ENCODE measurements around the gene MRPL9.
"Not testable (repeated sequence)": the region's sequence is repeated elsewhere in the genome, so short reads cannot be mapped to it uniquely, and the experiment has no call there.

MRPL9 gene

GRCh38 chr1:151760597-151761385, 2.5 kb downstream of the MRPL9 start:
- Histone ChIP-seq H3K36me3 (ENCODE audit: control insufficient read depth in 1 of 2, insufficient read depth in 2 of 2, low read length in 2 of 2) (peaks cover 30 to 41% of the 10 kb centered on the region in 2 donors), H3K4me1 (ENCODE audit: control insufficient read depth in 1 of 2, insufficient read depth in 2 of 2, low read length in 2 of 2) (peaks cover 6 to 14% of the 10 kb centered on the region in 2 donors)

DNA sequence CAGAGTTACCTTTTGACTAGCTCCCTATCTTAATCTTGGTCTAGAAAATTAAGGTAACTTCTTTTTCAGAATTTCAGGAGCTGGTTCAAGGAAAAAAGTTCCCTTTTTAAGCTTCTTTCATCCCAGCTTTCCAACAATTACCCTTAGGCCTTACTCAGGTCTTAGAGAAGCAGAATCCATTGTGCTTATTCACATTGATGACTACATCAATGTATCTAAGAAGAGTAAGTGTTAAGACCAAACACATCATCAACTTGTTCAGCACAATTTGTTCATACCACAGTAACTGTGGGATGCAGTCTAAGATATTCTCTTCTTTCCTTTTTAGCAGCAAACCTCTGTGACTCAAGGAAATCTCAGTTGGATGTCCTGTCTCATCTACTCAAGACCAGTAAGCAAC, 4.1 kb downstream of the MRPL9 start:
- Histone ChIP-seq H3K4me3 (ENCODE audit: low read depth in 1 of 2, low read length in 2 of 2) (no peak overlapping the region), H3K27me3 (ENCODE audit: low read depth, low read length) (no peaks in the 10 kb centered on the region), H3K4me1 (ENCODE audit: control insufficient read depth in 1 of 2, insufficient read depth in 2 of 2, low read length in 2 of 2) (peaks cover 4 to 11% of the 10 kb centered on the region in 2 donors), H3K27ac (ENCODE audit: low read length) (no peak overlapping the region), H3K36me3 (ENCODE audit: control insufficient read depth in 1 of 2, insufficient read depth in 2 of 2, low read length in 2 of 2) (peaks cover 30 to 41% of the 10 kb centered on the region in 2 donors), H3K9me3 (ENCODE audit: control insufficient read depth in 1 of 2, low read length in 2 of 2) (no peaks in the 10 kb centered on the region)

More at GRCh38 chr1:151760597-151761385, 2.5 kb downstream of the MRPL9 start:
- no peaks in the 10 kb centered on the region for H3K27me3 ChIP-seq (ENCODE audit: low read depth, low read length)
- H3K4me3 ChIP-seq (ENCODE audit: low read depth in 1 of 2, low read length in 2 of 2): no peak overlapping the region
- H3K9me3 ChIP-seq (ENCODE audit: control insufficient read depth in 1 of 2, low read length in 2 of 2): no peaks in the 10 kb centered on the region
- no peak overlapping the region for H3K27ac ChIP-seq (ENCODE audit: low read length)

DNA sequence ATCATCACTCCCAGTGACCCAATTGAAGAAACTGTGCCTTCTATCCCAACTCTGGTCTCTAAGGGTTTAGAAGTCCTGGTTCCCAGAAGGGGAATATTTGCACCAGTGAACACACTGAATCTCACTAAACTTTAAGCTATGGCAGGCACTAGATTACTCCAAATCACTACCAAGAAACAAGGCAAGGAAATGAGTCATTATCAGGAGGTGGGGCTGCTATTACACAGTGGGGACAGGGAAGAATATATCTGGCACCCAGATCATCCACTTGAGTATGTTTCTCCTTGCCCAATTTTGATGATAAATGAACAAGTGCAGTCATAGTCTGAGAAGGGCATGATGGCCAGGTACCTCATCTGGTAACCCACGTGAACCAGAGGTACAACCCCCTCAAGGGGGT, 7.0 kb downstream of the MRPL9 start:
- H3K9me3 ChIP-seq (ENCODE audit: control insufficient read depth in 1 of 2, low read length in 2 of 2): no peaks in the 10 kb centered on the region
- H3K27ac ChIP-seq (ENCODE audit: low read length): no peak overlapping the region
- no peaks in the 10 kb centered on the region for H3K4me1 ChIP-seq (ENCODE audit: control insufficient read depth in 1 of 2, insufficient read depth in 2 of 2, low read length in 2 of 2)
- H3K4me3 ChIP-seq (ENCODE audit: low read depth in 1 of 2, low read length in 2 of 2): no peak overlapping the region
- peaks cover 22 to 35% of the 10 kb centered on the region in 2 donors for H3K36me3 ChIP-seq (ENCODE audit: control insufficient read depth in 1 of 2, insufficient read depth in 2 of 2, low read length in 2 of 2)
- H3K27me3 ChIP-seq (ENCODE audit: low read depth, low read length): no peaks in the 10 kb centered on the region

GRCh38 chr1:151741516-151741915, 21.8 kb downstream of the MRPL9 start:
- no peaks in the 10 kb centered on the region for H3K9me3 ChIP-seq (ENCODE audit: control insufficient read depth in 1 of 2, low read length in 2 of 2)
- H3K27ac ChIP-seq (ENCODE audit: low read length): no peak overlapping the region
- H3K36me3 ChIP-seq (ENCODE audit: control insufficient read depth in 1 of 2, insufficient read depth in 2 of 2, low read length in 2 of 2): no peaks in the 10 kb centered on the region
- H3K27me3 ChIP-seq (ENCODE audit: low read depth, low read length): no peaks in the 10 kb centered on the region
- no peaks in the 10 kb centered on the region for H3K4me1 ChIP-seq (ENCODE audit: control insufficient read depth in 1 of 2, insufficient read depth in 2 of 2, low read length in 2 of 2)
- no peak overlapping the region for H3K4me3 ChIP-seq (ENCODE audit: low read depth in 1 of 2, low read length in 2 of 2)

GRCh38 chr1:151739590-151740355, 23.5 kb downstream of the MRPL9 start:
- H3K36me3 ChIP-seq (ENCODE audit: control insufficient read depth in 1 of 2, insufficient read depth in 2 of 2, low read length in 2 of 2): no peaks in the 10 kb centered on the region

DNA sequence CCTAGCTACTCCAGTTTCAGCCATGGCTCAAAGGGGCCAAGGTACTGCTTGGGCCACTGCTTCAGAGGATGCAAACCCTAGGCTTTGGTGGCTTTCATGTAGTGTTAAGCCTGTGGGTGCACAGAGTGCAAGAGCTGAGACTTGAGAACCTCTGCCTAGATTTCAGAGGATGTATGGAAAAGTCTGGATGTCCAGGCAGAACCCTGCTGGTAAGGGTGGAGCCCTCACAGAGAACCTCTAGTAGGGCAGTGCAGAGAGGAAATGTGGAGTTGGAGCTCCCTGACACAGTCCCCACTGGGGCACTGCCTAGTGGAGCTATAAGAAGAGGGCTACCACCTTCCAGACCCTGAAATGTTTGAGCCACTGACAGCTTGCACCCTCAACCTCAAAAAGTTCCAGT, 25.8 kb downstream of the MRPL9 start:
- Histone ChIP-seq H3K27ac (ENCODE audit: low read length) (no peak overlapping the region), H3K36me3 (ENCODE audit: control insufficient read depth in 1 of 2, insufficient read depth in 2 of 2, low read length in 2 of 2) (no peaks in the 10 kb centered on the region), H3K9me3 (ENCODE audit: control insufficient read depth in 1 of 2, low read length in 2 of 2) (no peaks in the 10 kb centered on the region), H3K4me3 (ENCODE audit: low read depth in 1 of 2, low read length in 2 of 2) (no peak overlapping the region), H3K27me3 (ENCODE audit: low read depth, low read length) (no peaks in the 10 kb centered on the region), H3K4me1 (ENCODE audit: control insufficient read depth in 1 of 2, insufficient read depth in 2 of 2, low read length in 2 of 2) (no peaks in the 10 kb centered on the region)

More at GRCh38 chr1:151739590-151740355, 23.5 kb downstream of the MRPL9 start:
- Histone ChIP-seq H3K4me1 (ENCODE audit: control insufficient read depth in 1 of 2, insufficient read depth in 2 of 2, low read length in 2 of 2) (no peaks in the 10 kb centered on the region), H3K9me3 (ENCODE audit: control insufficient read depth in 1 of 2, low read length in 2 of 2) (no peaks in the 10 kb centered on the region), H3K27ac (ENCODE audit: low read length) (no peak overlapping the region), H3K27me3 (ENCODE audit: low read depth, low read length) (no peaks in the 10 kb centered on the region), H3K4me3 (ENCODE audit: low read depth in 1 of 2, low read length in 2 of 2) (no peak overlapping the region)

- H3K27me3 ChIP-seq (ENCODE audit: low read depth, low read length): no peaks in the 10 kb centered on the region
- H3K27ac ChIP-seq (ENCODE audit: low read length): no peak overlapping the region
- H3K36me3 ChIP-seq (ENCODE audit: control insufficient read depth in 1 of 2, insufficient read depth in 2 of 2, low read length in 2 of 2): no peaks in the 10 kb centered on the region
- H3K4me1 ChIP-seq (ENCODE audit: control insufficient read depth in 1 of 2, insufficient read depth in 2 of 2, low read length in 2 of 2): no peaks in the 10 kb centered on the region
- H3K9me3 ChIP-seq (ENCODE audit: control insufficient read depth in 1 of 2, low read length in 2 of 2): no peaks in the 10 kb centered on the region
- H3K4me3 ChIP-seq (ENCODE audit: low read depth in 1 of 2, low read length in 2 of 2): no peak overlapping the region
These were observed 26.3 kb downstream of the MRPL9 start for GRCh38 chr1:151737026-151737425.

GRCh38 chr1:151733995-151734394, 29.3 kb downstream of the MRPL9 start:
- not testable (repeated sequence) for H3K4me3 ChIP-seq (ENCODE audit: low read depth in 1 of 2, low read length in 2 of 2); H3K27ac ChIP-seq (ENCODE audit: low read length); H3K9me3 ChIP-seq (ENCODE audit: control insufficient read depth in 1 of 2, low read length in 2 of 2); H3K4me1 ChIP-seq (ENCODE audit: control insufficient read depth in 1 of 2, insufficient read depth in 2 of 2, low read length in 2 of 2); H3K36me3 ChIP-seq (ENCODE audit: control insufficient read depth in 1 of 2, insufficient read depth in 2 of 2, low read length in 2 of 2); H3K27me3 ChIP-seq (ENCODE audit: low read depth, low read length)

GRCh38 chr1:151733126-151733525, 30.2 kb downstream of the MRPL9 start:
- H3K9me3 ChIP-seq (ENCODE audit: control insufficient read depth in 1 of 2, low read length in 2 of 2): no peaks in the 10 kb centered on the region
- H3K27me3 ChIP-seq (ENCODE audit: low read depth, low read length): no peaks in the 10 kb centered on the region
- no peak overlapping the region for H3K27ac ChIP-seq (ENCODE audit: low read length)
- H3K36me3 ChIP-seq (ENCODE audit: control insufficient read depth in 1 of 2, insufficient read depth in 2 of 2, low read length in 2 of 2): no peaks in the 10 kb centered on the region
- no peaks in the 10 kb centered on the region for H3K4me1 ChIP-seq (ENCODE audit: control insufficient read depth in 1 of 2, insufficient read depth in 2 of 2, low read length in 2 of 2)
- H3K4me3 ChIP-seq (ENCODE audit: low read depth in 1 of 2, low read length in 2 of 2): no peak overlapping the region

GRCh38 chr1:151729966-151730291, 33.4 kb downstream of the MRPL9 start:
- Histone ChIP-seq H3K4me1 (ENCODE audit: control insufficient read depth in 1 of 2, insufficient read depth in 2 of 2, low read length in 2 of 2) (no peaks in the 10 kb centered on the region), H3K9me3 (ENCODE audit: control insufficient read depth in 1 of 2, low read length in 2 of 2) (no peaks in the 10 kb centered on the region), H3K4me3 (ENCODE audit: low read depth in 1 of 2, low read length in 2 of 2) (no peak overlapping the region), H3K27me3 (ENCODE audit: low read depth, low read length) (no peaks in the 10 kb centered on the region), H3K27ac (ENCODE audit: low read length) (no peak overlapping the region), H3K36me3 (ENCODE audit: control insufficient read depth in 1 of 2, insufficient read depth in 2 of 2, low read length in 2 of 2) (no peaks in the 10 kb centered on the region)

DNA sequence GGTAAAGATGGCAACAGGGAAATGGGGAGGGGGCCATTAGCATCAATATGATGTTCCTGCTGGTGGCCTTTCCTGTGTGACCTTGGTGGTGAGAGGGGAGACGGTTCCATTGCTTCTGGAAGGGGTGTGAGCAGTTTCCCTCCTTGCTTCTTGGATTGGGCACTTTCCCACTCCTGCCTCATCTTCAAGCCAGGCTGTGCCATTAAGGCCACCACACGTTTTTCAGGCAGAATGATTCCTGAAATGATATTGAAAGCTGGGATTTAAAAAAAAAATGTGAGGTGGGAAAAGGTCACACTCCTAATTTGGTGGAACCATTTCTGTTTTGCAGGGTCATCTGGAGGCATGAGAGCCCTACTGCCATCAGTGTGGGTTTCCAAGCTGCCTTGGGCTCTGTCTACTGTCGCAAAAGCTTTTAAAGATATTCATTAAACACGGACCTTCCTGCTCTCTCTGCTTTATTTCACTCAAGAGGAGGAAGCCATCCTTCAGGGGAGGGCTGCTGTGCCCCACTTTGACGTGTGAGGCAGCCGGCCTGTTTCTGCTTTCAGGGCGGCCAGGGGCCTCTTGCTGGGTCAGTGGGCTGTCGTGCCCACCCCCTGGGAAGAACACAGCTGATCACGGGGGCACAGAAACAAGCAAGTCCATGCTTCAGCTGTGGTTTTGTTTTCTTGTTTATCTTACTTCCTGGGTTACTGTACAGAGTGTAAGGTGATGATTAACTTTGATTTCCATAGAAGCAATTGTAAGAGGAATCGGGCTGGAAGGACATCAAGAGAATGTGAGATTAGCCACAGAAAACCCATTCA, 33.9 kb downstream of the MRPL9 start:
- no peaks in the 10 kb centered on the region for H3K36me3 ChIP-seq (ENCODE audit: control insufficient read depth in 1 of 2, insufficient read depth in 2 of 2, low read length in 2 of 2)
- H3K9me3 ChIP-seq (ENCODE audit: control insufficient read depth in 1 of 2, low read length in 2 of 2): no peaks in the 10 kb centered on the region
- no peaks in the 10 kb centered on the region for H3K4me1 ChIP-seq (ENCODE audit: control insufficient read depth in 1 of 2, insufficient read depth in 2 of 2, low read length in 2 of 2)
- H3K4me3 ChIP-seq (ENCODE audit: low read depth in 1 of 2, low read length in 2 of 2): no peak overlapping the region
- H3K27me3 ChIP-seq (ENCODE audit: low read depth, low read length): peaks cover under 1% of the 10 kb centered on the region
- H3K27ac ChIP-seq (ENCODE audit: low read length): peak overlapping the region; percentile 52

All from muscle layer of duodenum (tissue), 2 donors.